K562 (cell line): ENCODE data around the gene ZNF467.
A peak's percentile ranks its signal among the peaks of the same experiment; 100 is the strongest.

Experiments used
- CTCF ChIP-seq, 3 experiments: IDR thresholded peaks in 2 of 3; conservative IDR thresholded peaks in 1 of 3; 2 replicates each; pipeline ENCODE4 v1.5.1; 2011 to 2012; ENCODE audit warnings: low read length in 3 of 3, mild to moderate bottlenecking in 3 of 3, control low read depth in 2 of 3, improper control_type of control experiment in 1 of 3, inconsistent platforms in 1 of 3, low read depth in 1 of 3, mixed read lengths in 1 of 3, moderate library complexity in 1 of 3; ENCODE audit not compliant: insufficient read depth in 2 of 3
- ELF1 ChIP-seq: fragments of 200-800 bp; sonication (Bioruptor generic); IDR thresholded peaks from 2 replicates; pipeline ENCODE4 v1.6.1; 2016; ENCODE audit warnings: missing genetic modification characterization, missing compliant biosample characterization
- JUND ChIP-seq, 2 experiments: IDR thresholded peaks; 2 replicates in 1 of 2; 3 replicates in 1 of 2; pipeline ENCODE4 v1.6.1; 2011; ENCODE audit warnings: borderline replicate concordance in 2 of 2, low read depth in 2 of 2, low read length in 2 of 2, improper control_type of control experiment in 1 of 2, missing biosample characterization in 1 of 2, missing genetic modification characterization in 1 of 2, missing genetic modification reagents in 1 of 2
- NFATC3 ChIP-seq: fragments of 450-650 bp; IDR thresholded peaks from 2 replicates; pipeline ENCODE4 v1.6.1; 2017; ENCODE audit warnings: mild to moderate bottlenecking
- NR1H2 ChIP-seq: sonication (generic); formaldehyde crosslinking; IDR thresholded peaks from 2 replicates; pipeline ENCODE4 v1.4.0; 2020; ENCODE audit warnings: mild to moderate bottlenecking, missing genetic modification reagents
- POLR2A ChIP-seq: fragments of 450-650 bp; conservative IDR thresholded peaks from 2 replicates; pipeline ENCODE4 v1.6.1; 2016
- ZNF282 ChIP-seq: sonication (generic); formaldehyde crosslinking; IDR thresholded peaks from 2 replicates; pipeline ENCODE4 v1.8.1; 2023; ENCODE audit warnings: missing genetic modification reagents
- ZNF431 ChIP-seq: sonication (generic); formaldehyde crosslinking; IDR thresholded peaks from 2 replicates; pipeline ENCODE4 v1.8.0; 2022; ENCODE audit warnings: mild to moderate bottlenecking, missing genetic modification reagents
- TF ChIP-seq, protein P1 (sequence below): sonication (generic); formaldehyde crosslinking; IDR thresholded peaks from 2 replicates; pipeline ENCODE4 v1.8.0; 2023; ENCODE audit warnings: mild to moderate bottlenecking, missing genetic modification reagents

GRCh38 chr7:149760538-149760937 lies 12.8 kb downstream of the ZNF467 start:
- TF ChIP-seq CTCF (IDR thresholded peaks at IDR 0.05 in 2 of 3, conservative IDR thresholded peaks at IDR 0.05 in 1 of 3; ENCODE audit: insufficient read depth in 2 of 3, low read depth in 1 of 3, low read length in 3 of 3), result no peak
- TF ChIP-seq JUND (IDR thresholded peaks at IDR 0.05; ENCODE audit: borderline replicate concordance, low read depth, low read length), result peak; percentile 52; the same call in 1 of the 2 replicates
- no peak; the same call in 2 of the 3 replicates for TF ChIP-seq JUND (tag; IDR thresholded peaks at IDR 0.05; ENCODE audit: borderline replicate concordance, low read depth, low read length)
- TF ChIP-seq NFATC3, result 0 out of 2 replicates have a peak, but pooled peaks have one; percentile 31
- no peak for TF ChIP-seq NR1H2 (CRISPR knock-in tag)
- no peak for TF ChIP-seq POLR2A
- no peak for TF ChIP-seq ELF1 (tag)
- TF ChIP-seq ZNF431 (CRISPR knock-in tag), result no peak
- TF ChIP-seq, protein P1, sequence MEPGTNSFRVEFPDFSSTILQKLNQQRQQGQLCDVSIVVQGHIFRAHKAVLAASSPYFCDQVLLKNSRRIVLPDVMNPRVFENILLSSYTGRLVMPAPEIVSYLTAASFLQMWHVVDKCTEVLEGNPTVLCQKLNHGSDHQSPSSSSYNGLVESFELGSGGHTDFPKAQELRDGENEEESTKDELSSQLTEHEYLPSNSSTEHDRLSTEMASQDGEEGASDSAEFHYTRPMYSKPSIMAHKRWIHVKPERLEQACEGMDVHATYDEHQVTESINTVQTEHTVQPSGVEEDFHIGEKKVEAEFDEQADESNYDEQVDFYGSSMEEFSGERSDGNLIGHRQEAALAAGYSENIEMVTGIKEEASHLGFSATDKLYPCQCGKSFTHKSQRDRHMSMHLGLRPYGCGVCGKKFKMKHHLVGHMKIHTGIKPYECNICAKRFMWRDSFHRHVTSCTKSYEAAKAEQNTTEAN, result no peak
- TF ChIP-seq ZNF282 (CRISPR knock-in tag), result no peak
